ENCODE measurements around the gene PYGO1.

- peak; percentile 81 for TF ChIP-seq CTCF (conservative IDR thresholded peaks at IDR 0.05; ENCODE audit: low read length)
- TF ChIP-seq EZH2phosphoT487 (IDR thresholded peaks at IDR 0.05; ENCODE audit: borderline replicate concordance), result no peak
Observed at GRCh38 chr15:55526559-55527036, 61.5 kb downstream of the PYGO1 start.
